Body of pancreas (tissue), 4 donors: ENCODE results near the gene EIF3A. TPM values are rescaled to one million over a fixed set of nuclear protein-coding genes. Genes with fewer than 3 reads are reported as not detected.

Experiments
- ATAC-seq: fragments of 150-250 bp; one replicate; pipeline ENCODE4 v1.9.1; 2016
- DNase-seq, 4 donors: peaks; one replicate each; pipeline ENCODE4 v3.0.0-alpha.2; 2019
- H3K27ac ChIP-seq, 4 donors: fragments of 200-600 bp; sonication (generic); 1 replicate in 3 of 4; 2 replicates in 1 of 4; pipeline versions ENCODE4 v1.5.1 to v1.6.1; 2016 to 2019; ENCODE audit warnings: mild to moderate bottlenecking in 1 of 4, mixed read lengths in 1 of 4, moderate library complexity in 1 of 4
- H3K27me3 ChIP-seq, 2 donors: fragments of 200-600 bp; sonication (generic); one replicate each; pipeline ENCODE4 v1.6.0; 2016; ENCODE audit warnings: mild to moderate bottlenecking in 1 of 2
- H3K36me3 ChIP-seq, 2 donors: fragments of 200-600 bp; sonication (generic); replicated peaks in 1 of 2; 2 replicates each; pipeline ENCODE4 v1.5.1; 2016; ENCODE audit warnings: low read depth in 2 of 2; ENCODE audit not compliant: insufficient read depth in 1 of 2
- H3K4me1 ChIP-seq: fragments of 200-600 bp; sonication (generic); one replicate; pipeline ENCODE4 v1.6.0; 2016
- H3K4me3 ChIP-seq, 2 donors: fragments of 200-600 bp; sonication (generic); 1 replicate in 1 of 2; 2 replicates in 1 of 2; pipeline ENCODE4 v1.5.1; 2016 to 2019
- H3K9me3 ChIP-seq, 3 donors: fragments of 200-600 bp; sonication (generic); 1 replicate in 2 of 3; 2 replicates in 1 of 3; pipeline ENCODE4 v1.5.1; 2016
- POLR2A ChIP-seq, 3 donors: fragments of 450-650 bp; IDR thresholded peaks; one replicate each; pipeline ENCODE4 v1.6.1; 2016; ENCODE audit warnings: antibody characterized with exemption in 3 of 3, mild to moderate bottlenecking in 2 of 3
- WGBS, 2 donors: methylation state at CpG; one replicate each; pipeline ENCODE4 v1.1.5; 2017; 5-methylcytosine and 5-hydroxymethylcytosine counted together
- intact Hi-C: fragments of 100-400 bp; cut with DNase I; formaldehyde crosslinking; loops from one replicate; pipeline ENCODE4 v1.15.1; 2023
- total RNA-seq, 2 donors: library from RNA; depleted of rRNA; stranded (reverse); fragments of >200 nt; gene quantifications; one replicate each; pipeline ENCODE4 v1.1.0, GENCODE V29; 2016
- TF ChIP-seq, protein P1 (sequence below), 7 experiments: fragments of 450-650 bp in 4 of 7; fragments of 200-600 bp in 3 of 7; sonication (generic) in 3 of 7; IDR thresholded peaks; one replicate each; pipeline ENCODE4 v1.5.1; 2016 to 2019; ENCODE audit warnings: antibody characterized with exemption in 7 of 7

The EIF3A gene
- total RNA-seq, 2 donors from 2014 or later = 107 to 114 TPM

GRCh38 chr10:119049361-119049760 is 31.3 kb downstream of the EIF3A start:
- WGBS, 2 donors = 95 to 96% methylated on average over 5 of the region's 5 CpGs
- no peak overlapping the region for H3K27ac ChIP-seq
- H3K9me3 ChIP-seq = no peaks in the 10 kb centered on the region
- intact Hi-C loops = no loop called here
- ATAC-seq (no peak), DNase-seq (no peak)
- TF ChIP-seq, protein P1, sequence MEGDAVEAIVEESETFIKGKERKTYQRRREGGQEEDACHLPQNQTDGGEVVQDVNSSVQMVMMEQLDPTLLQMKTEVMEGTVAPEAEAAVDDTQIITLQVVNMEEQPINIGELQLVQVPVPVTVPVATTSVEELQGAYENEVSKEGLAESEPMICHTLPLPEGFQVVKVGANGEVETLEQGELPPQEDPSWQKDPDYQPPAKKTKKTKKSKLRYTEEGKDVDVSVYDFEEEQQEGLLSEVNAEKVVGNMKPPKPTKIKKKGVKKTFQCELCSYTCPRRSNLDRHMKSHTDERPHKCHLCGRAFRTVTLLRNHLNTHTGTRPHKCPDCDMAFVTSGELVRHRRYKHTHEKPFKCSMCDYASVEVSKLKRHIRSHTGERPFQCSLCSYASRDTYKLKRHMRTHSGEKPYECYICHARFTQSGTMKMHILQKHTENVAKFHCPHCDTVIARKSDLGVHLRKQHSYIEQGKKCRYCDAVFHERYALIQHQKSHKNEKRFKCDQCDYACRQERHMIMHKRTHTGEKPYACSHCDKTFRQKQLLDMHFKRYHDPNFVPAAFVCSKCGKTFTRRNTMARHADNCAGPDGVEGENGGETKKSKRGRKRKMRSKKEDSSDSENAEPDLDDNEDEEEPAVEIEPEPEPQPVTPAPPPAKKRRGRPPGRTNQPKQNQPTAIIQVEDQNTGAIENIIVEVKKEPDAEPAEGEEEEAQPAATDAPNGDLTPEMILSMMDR (IDR thresholded peaks at IDR 0.05) = no peak
- H3K36me3 ChIP-seq = peaks cover 27 to 68% of the 10 kb centered on the region in 2 donors
- no peak overlapping the region for H3K4me3 ChIP-seq
- H3K27me3 ChIP-seq = no peaks in the 10 kb centered on the region
- H3K4me1 ChIP-seq = no peaks in the 10 kb centered on the region

DNA sequence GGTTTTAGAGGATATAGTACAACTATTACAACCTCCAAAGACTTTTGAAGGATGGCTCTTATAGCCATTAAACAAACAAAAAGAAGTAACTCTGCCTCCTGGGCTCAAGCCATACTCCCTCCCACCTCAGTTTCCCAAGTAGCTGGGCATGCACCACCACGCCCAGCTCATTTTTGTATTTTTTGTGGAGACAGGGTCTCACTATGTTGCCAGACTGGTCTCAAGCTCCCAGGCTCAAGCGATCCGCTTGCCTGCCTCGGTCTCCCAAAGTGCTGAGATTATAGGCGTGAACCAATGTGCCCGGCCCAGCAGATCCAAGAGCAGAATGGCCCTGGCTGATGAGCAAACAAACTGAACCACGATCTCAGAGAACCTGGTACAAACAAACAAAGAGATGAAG is 35.1 kb downstream of the EIF3A start:
- WGBS, 2 donors = 86 to 87% methylated on average over 7 of the region's 7 CpGs
- Histone ChIP-seq H3K27ac (no peak overlapping the region), H3K9me3 (no peaks in the 10 kb centered on the region), H3K36me3 (peaks cover 45 to 75% of the 10 kb centered on the region in 2 donors), H3K4me3 (no peak overlapping the region), H3K4me1 (no peaks in the 10 kb centered on the region), H3K27me3 (no peaks in the 10 kb centered on the region)
- TF ChIP-seq, protein P1 (IDR thresholded peaks at IDR 0.05) = no peak
- DNase-seq (no peak), ATAC-seq (no peak)
- intact Hi-C loops = no loop called here

DNA sequence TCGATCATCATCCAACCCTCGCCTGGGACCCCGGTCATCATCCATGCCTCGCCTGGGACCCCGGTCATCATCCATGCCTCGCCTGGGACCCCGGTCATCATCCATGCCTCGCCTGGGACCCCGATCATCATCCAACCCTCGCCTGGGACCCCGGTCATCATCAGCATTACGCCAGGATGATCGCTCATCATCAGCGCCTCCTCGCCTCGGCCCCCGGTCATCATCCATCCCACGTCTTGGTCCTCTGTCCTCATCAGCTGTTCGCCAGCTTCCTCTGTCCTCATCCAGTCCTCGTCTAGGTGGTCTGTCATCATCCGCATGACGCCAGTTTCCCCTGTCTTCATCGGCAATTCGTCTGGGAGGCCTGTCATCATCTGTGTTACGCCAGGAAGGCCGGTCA is 38.4 kb downstream of the EIF3A start:
- 92 to 93% methylated on average over 26 of the region's 26 CpGs for WGBS, 2 donors
- Histone ChIP-seq H3K4me1 (no peaks in the 10 kb centered on the region), H3K4me3 (no peak overlapping the region), H3K36me3 (peaks cover 47 to 63% of the 10 kb centered on the region in 2 donors), H3K9me3 (no peaks in the 10 kb centered on the region), H3K27me3 (no peaks in the 10 kb centered on the region), H3K27ac (no peak overlapping the region)
- DNase-seq = no peak
- no peak for TF ChIP-seq POLR2A (IDR thresholded peaks at IDR 0.05)
- intact Hi-C loops = no loop called here
- ATAC-seq = no peak

- DNase-seq (no peak), ATAC-seq (no peak)
- intact Hi-C loops = no loop called here
- H3K36me3 ChIP-seq = peaks cover 50 to 59% of the 10 kb centered on the region in 2 donors
- no peaks in the 10 kb centered on the region for H3K9me3 ChIP-seq
- no peak overlapping the region for H3K27ac ChIP-seq
- 90 to 92% methylated on average over 4 of the region's 4 CpGs for WGBS, 2 donors
- TF ChIP-seq POLR2A (IDR thresholded peaks at IDR 0.05) = no peak
- TF ChIP-seq, protein P1 (IDR thresholded peaks at IDR 0.05) = no peak
- H3K27me3 ChIP-seq = no peaks in the 10 kb centered on the region
- no peaks in the 10 kb centered on the region for H3K4me1 ChIP-seq
- no peak overlapping the region for H3K4me3 ChIP-seq
These were observed 39.3 kb downstream of the EIF3A start for GRCh38 chr10:119041326-119041725.

GRCh38 chr10:119039161-119039560 is 41.5 kb downstream of the EIF3A start:
- intact Hi-C loops = no loop called here
- Histone ChIP-seq H3K27ac (no peak overlapping the region), H3K36me3 (peaks cover 50 to 52% of the 10 kb centered on the region in 2 donors), H3K4me1 (no peaks in the 10 kb centered on the region), H3K9me3 (no peaks in the 10 kb centered on the region), H3K4me3 (no peak overlapping the region), H3K27me3 (no peaks in the 10 kb centered on the region)
- WGBS, 2 donors = 93 to 94% methylated on average over 1 of the region's 1 CpG
- DNase-seq (no peak), ATAC-seq (no peak)
- TF ChIP-seq, protein P1 (IDR thresholded peaks at IDR 0.05) = no peak
- no peak for TF ChIP-seq POLR2A (IDR thresholded peaks at IDR 0.05)
